Esophagus (tissue), 2 donors: ENCODE measurements around the gene TMCC1. TPM values are rescaled to one million over a fixed set of nuclear protein-coding genes. Genes with fewer than 3 reads are reported as not detected.

Source experiments
- H3K27ac ChIP-seq, 2 donors: one replicate each; pipeline ENCODE4 v1.5.1; 2013; ENCODE audit warnings: low read depth in 2 of 2, mild to moderate bottlenecking in 2 of 2, inconsistent platforms in 1 of 2, low read length in 1 of 2, moderate library complexity in 1 of 2
- H3K27me3 ChIP-seq, 2 donors: one replicate each; pipeline ENCODE4 v1.6.1; 2013; ENCODE audit warnings: low read length in 2 of 2, control low read depth in 1 of 2, mild to moderate bottlenecking in 1 of 2; ENCODE audit not compliant: insufficient read depth in 2 of 2, control insufficient read depth in 1 of 2
- H3K36me3 ChIP-seq, 2 donors: one replicate each; pipeline ENCODE4 v1.6.1; 2013; ENCODE audit warnings: low read length in 1 of 2; ENCODE audit not compliant: control insufficient read depth in 2 of 2, insufficient read depth in 2 of 2
- H3K4me1 ChIP-seq, 2 donors: one replicate each; pipeline ENCODE4 v1.6.1; 2013; ENCODE audit warnings: low read length in 1 of 2; ENCODE audit not compliant: control insufficient read depth in 2 of 2, insufficient read depth in 2 of 2
- H3K4me3 ChIP-seq, 2 donors: one replicate each; pipeline ENCODE4 v1.5.1; 2013; ENCODE audit warnings: low read length in 2 of 2, mild to moderate bottlenecking in 2 of 2, low read depth in 1 of 2, moderate library complexity in 1 of 2
- H3K9me3 ChIP-seq, 2 donors: one replicate each; pipeline ENCODE4 v1.6.1; 2013; ENCODE audit warnings: mild to moderate bottlenecking in 2 of 2, low read depth in 1 of 2, low read length in 1 of 2, moderate library complexity in 1 of 2; ENCODE audit not compliant: control insufficient read depth in 2 of 2, insufficient read depth in 1 of 2
- WGBS, 2 donors: extraction: QIAGEN DNeasy Blood & Tissue Kit; methylation state at CpG; one replicate each; pipeline ENCODE4 v1.1.7; 2013; 5-methylcytosine and 5-hydroxymethylcytosine counted together
- polyA plus RNA-seq, 2 donors: library from polyadenylated mRNA; stranded (reverse); fragments of 200-250 nt; gene quantifications; one replicate each; pipeline ENCODE4 v1.2.3, GENCODE V29; 2013
- donor health status: healthy with polysubstance abuse.
- donor health status: Bipolar disorder and iron deficiency.

The TMCC1 gene
- polyA plus RNA-seq, 2 donors, result 8.4 to 9.5 TPM

DNA sequence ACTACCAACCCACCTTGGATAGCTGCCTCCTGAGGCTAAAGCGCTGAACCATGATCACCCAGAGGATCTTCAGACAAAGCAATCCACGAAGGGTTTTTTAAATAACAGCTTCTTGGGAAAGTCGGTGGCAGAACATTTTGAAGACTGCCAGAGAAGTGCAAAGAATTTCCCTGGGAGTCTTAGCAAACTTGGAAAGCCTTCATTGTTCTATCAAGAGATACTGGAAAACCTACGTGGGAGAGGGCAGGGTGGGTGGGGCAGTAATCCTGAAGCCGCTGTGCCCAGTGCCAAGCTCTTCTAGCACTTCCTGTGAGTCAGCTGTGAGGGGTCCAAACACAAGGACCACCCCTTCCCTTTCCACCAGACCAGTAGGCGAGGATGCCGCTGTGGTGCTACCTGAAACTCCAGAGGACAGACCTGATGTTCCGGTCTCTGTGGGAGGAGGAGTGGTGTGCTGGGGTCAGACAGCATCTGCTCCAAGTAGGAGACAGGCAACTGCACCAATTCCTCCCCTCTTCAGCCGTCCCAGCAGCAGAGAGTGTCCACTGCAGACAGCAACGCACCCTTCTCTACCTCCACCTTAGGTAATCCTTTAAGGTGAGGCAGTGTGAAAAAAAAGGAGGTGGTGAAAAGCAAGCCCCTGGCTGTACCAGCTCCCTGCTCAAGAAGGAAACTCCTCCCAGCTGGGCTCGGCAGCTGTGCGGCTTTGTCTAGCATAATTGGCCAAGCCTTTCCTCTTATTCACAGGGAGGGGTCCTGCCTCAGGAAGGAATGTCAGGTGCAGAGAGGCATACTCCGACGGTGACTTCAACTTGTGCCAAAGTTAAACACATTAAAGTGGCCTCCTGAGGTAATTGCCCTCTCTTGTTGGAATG lies 99.0 kb downstream of the TMCC1 start:
- no peaks in the 10 kb centered on the region for H3K9me3 ChIP-seq
- 19 to 28% methylated on average over 14 of the region's 14 CpGs for WGBS, 2 donors
- H3K4me3 ChIP-seq, result peak overlapping the region; percentile 23 to 59
- no peaks in the 10 kb centered on the region for H3K27me3 ChIP-seq
- H3K36me3 ChIP-seq, result no peaks in the 10 kb centered on the region
- H3K4me1 ChIP-seq, result peaks cover 3 to 5% of the 10 kb centered on the region in 2 donors
- peak overlapping the region; percentile 85 to 98 for H3K27ac ChIP-seq

DNA sequence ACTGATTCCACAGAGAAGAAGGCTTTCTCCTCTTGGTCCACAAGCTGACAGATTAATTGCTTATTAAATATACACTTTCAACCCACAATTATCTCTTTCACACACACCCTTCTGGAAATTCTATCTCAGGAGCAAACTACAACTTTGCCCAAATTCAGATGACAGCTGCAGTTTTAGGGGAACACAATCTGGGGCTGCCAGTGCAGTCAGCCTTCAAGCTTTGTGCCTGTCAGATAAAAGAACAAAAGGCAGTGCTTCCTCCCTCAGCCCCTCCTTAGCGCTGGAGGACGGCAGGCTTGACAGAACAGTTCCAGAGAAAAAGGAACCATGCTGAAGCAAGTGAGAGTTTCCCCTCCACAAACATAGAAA lies 99.6 kb downstream of the TMCC1 start:
- Histone ChIP-seq H3K27ac (peak overlapping the region; percentile 85 to 98), H3K4me3 (peak overlapping the region; percentile 23 to 59), H3K4me1 (peaks cover 3 to 5% of the 10 kb centered on the region in 2 donors), H3K36me3 (no peaks in the 10 kb centered on the region), H3K27me3 (no peaks in the 10 kb centered on the region), H3K9me3 (no peaks in the 10 kb centered on the region)
- 19 to 28% methylated on average over 2 of the region's 2 CpGs for WGBS, 2 donors

GRCh38 chr3:129793319-129793718 lies 100.2 kb downstream of the TMCC1 start:
- peak overlapping the region; percentile 10 to 59 for H3K4me3 ChIP-seq
- WGBS, 2 donors, result 75 to 85% methylated on average over 1 of the region's 1 CpG

DNA sequence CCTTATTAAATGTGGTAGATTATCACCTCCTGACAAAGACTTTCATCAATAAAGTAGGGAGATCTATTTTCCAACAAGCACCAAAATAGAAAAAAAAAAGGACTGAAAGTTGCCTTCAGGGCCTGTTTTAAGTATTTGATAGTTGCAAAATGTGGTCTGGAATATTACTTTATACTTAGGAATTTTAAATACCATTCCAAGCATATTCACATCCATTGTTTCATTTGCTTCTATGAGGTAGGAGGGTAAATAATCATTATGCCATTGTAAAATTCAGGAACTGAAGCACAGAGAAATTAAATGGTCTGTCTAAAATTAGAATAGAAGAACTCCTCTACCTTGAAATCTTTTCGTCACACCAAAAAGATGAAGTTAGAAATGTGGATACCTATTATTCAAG lies 110.0 kb downstream of the TMCC1 start:
- Histone ChIP-seq H3K36me3 (no peaks in the 10 kb centered on the region), H3K9me3 (no peaks in the 10 kb centered on the region), H3K27ac (no peak overlapping the region), H3K4me3 (no peak overlapping the region), H3K27me3 (no peaks in the 10 kb centered on the region), H3K4me1 (no peaks in the 10 kb centered on the region)
- WGBS, 2 donors, result 91 to 93% methylated on average over 1 of the region's 1 CpG

More at GRCh38 chr3:129793319-129793718, 100.2 kb downstream of the TMCC1 start:
- Histone ChIP-seq H3K9me3 (no peaks in the 10 kb centered on the region), H3K27me3 (no peaks in the 10 kb centered on the region), H3K4me1 (peaks cover 3 to 5% of the 10 kb centered on the region in 2 donors), H3K36me3 (no peaks in the 10 kb centered on the region), H3K27ac (peak overlapping the region in 1 of 2 donors; percentile 85)

DNA sequence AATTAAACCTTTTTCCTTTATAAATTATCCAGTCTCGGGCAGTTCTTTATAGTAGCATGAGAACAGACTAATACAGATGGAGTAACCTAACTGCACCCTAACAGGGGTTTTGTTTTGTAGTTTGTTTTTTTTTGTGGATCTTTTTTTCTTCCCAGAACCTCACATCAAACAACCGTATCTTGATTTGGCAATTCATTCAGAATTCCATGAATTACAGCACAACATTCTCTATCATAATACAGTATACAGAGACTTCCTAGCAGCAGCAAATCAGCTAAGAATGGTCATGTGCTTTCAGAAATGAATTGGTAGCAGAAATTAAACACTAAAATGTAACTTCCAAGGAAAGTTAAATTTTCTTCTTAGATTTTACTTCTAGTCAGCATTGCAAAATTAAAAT lies 114.6 kb downstream of the TMCC1 start:
- Histone ChIP-seq H3K9me3 (no peaks in the 10 kb centered on the region), H3K36me3 (no peaks in the 10 kb centered on the region), H3K4me1 (no peaks in the 10 kb centered on the region), H3K27ac (no peak overlapping the region), H3K27me3 (no peaks in the 10 kb centered on the region), H3K4me3 (no peak overlapping the region)
- WGBS, 2 donors, result 73 to 75% methylated on average over 2 of the region's 2 CpGs

DNA sequence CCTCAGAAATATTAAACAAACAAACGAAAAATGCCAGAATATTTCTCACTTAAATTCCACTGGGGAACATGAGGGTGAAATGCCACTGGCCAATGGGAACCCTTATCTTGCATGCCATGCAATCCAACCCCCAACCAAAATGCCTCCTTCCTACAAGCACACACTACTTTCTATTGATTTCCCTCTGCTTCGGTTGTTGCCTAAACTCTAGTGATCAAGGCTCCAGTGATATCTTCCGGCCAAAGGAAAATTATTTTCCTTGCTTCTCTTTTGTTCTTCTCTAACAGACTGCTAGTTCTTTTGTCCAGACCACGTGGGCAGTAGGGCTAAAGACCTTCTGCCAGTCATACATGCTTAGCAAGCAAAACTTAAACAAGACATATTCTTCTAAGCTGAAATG lies 115.7 kb downstream of the TMCC1 start:
- Histone ChIP-seq H3K27ac (no peak overlapping the region), H3K4me3 (no peak overlapping the region), H3K36me3 (no peaks in the 10 kb centered on the region), H3K27me3 (no peaks in the 10 kb centered on the region), H3K9me3 (no peaks in the 10 kb centered on the region), H3K4me1 (no peaks in the 10 kb centered on the region)
- WGBS, 2 donors, result 57 to 71% methylated on average over 4 of the region's 4 CpGs

GRCh38 chr3:129775870-129776269 lies 117.6 kb downstream of the TMCC1 start:
- WGBS, 2 donors, result 85% methylated on average over 2 of the region's 2 CpGs
- no peaks in the 10 kb centered on the region for H3K9me3 ChIP-seq
- H3K4me3 ChIP-seq, result no peak overlapping the region
- H3K27ac ChIP-seq, result no peak overlapping the region
- H3K4me1 ChIP-seq, result no peaks in the 10 kb centered on the region
- H3K36me3 ChIP-seq, result no peaks in the 10 kb centered on the region
- no peaks in the 10 kb centered on the region for H3K27me3 ChIP-seq

DNA sequence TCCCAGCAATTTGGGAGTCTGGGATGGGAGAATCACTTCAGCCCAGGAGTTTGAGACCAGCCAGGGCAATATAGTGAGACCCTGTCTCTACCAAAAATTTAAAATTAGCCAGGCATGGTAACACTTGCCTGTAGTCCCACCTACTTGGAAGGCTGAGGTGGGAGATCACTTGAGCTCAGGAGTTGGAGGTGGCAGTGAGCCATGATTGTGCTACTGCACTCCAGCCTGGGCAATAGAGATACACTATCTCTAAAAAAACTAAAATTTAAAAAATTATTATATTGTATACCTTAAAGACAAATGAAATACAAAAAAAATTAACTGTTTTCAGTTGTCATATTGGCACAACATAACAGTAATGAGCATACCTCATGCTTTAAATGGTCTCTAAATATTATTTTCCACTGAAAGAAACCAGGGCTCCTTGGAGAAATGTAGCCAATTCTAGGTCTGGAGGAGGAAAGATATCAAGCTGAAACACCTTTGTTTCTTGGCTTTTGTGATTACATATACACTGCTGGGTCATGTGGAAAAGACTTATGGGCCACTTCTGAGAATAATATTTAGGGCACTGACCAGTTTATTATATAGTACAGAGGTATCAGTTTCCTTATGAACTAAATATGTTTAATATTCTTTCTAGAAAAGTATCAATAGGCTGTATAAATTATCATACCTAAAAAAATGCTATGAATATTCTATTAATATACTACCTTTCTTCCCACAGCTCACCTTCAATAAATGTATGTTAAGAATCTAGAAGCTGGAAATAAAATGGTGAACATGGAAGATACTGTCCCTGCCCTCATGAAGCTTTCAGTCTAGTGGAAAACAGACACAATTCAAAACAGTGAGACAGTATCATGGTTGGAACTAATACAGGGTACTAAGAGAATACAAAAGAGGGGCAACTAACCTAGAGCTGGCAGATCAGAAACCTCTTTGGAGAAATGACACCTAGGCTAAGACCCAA lies 119.5 kb downstream of the TMCC1 start:
- H3K27ac ChIP-seq, result no peak overlapping the region

DNA sequence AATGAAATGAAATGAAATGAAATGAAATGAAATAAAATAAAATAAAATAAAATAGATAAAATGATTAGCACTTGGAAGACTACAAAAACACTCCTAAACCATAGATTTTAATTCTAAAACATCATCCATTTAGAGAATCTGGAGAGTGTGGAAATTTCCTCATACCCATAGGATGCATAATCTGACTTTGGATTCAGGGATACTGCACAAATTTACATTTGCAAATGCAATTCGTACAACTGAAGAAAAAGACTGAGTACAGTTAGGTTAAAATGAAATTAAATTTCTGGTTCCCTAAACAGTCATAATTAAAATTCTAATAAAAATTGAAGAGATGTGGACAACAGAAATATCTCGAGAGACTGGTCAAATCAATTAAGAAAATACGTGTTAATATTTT lies 122.9 kb downstream of the TMCC1 start:
- no peaks in the 10 kb centered on the region for H3K36me3 ChIP-seq
- 95 to 98% methylated on average over 3 of the region's 3 CpGs for WGBS, 2 donors
- no peak overlapping the region for H3K4me3 ChIP-seq
- H3K27me3 ChIP-seq, result no peaks in the 10 kb centered on the region
- H3K27ac ChIP-seq, result no peak overlapping the region
- no peaks in the 10 kb centered on the region for H3K9me3 ChIP-seq
- H3K4me1 ChIP-seq, result no peaks in the 10 kb centered on the region

More for the DNA sequence above, 119.5 kb downstream of the TMCC1 start:
- no peaks in the 10 kb centered on the region for H3K36me3 ChIP-seq
- H3K4me3 ChIP-seq, result no peak overlapping the region
- no peaks in the 10 kb centered on the region for H3K9me3 ChIP-seq
- no peaks in the 10 kb centered on the region for H3K4me1 ChIP-seq
- H3K27me3 ChIP-seq, result no peaks in the 10 kb centered on the region
